NB4 (cell line): ENCODE measurements around the gene AMFR.

Experiments
- MAX ChIP-seq: IDR thresholded peaks from 2 replicates; pipeline ENCODE4 v1.6.1; 2011; ENCODE audit warnings: low read depth, low read length
- MYC ChIP-seq: IDR thresholded peaks from 2 replicates; pipeline ENCODE4 v1.6.1; 2011; ENCODE audit warnings: low read depth, low read length
- POLR2A ChIP-seq: IDR thresholded peaks from 2 replicates; pipeline ENCODE4 v1.6.1; 2011; ENCODE audit warnings: mild to moderate bottlenecking; ENCODE audit not compliant: insufficient read length; ENCODE audit errors: extremely low read depth
- TF ChIP-seq, protein P1 (sequence below): IDR thresholded peaks from one replicate; pipeline ENCODE4 v1.5.1; 2012; ENCODE audit warnings: low read depth, low read length

DNA sequence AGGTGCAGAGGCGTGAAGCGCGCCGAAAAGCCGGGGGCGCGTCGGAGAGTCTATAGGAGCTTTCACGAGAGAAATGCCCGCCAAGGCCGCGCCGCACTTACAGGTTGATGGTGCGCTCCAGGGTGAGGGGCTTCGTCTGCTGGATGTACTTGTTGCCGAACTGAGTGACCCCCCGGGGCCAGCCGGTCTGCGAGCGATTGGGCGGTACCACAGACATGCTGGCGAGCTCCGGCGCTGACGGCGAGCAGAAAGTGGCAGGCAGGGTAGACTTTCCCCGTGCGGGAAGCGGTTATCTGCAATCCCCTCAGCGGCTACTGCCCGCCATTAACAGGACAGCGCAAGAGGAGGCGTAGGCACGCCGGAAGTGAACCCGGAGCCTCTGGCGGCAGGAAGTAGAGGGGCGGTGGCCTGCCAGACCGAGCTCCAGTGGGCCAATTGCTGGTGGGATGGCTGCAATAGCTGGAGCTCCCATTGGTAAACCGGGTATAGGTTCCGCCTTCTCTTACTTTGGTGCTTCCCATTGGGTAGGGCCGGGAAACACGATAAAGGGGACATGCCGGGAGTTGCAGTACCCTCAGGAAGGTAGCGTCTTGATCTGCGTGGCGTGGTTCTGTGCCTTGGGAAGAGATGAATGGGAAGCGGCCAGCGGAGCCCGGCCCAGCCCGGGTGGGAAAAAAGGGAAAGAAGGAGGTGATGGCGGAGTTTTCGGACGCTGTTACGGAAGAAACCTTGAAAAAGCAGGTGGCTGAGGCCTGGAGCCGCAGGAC lies 25.8 kb upstream of the AMFR start, which contains the start of the genes NUDT21 and OGFOD1:
- TF ChIP-seq MYC (peak; percentile 63), POLR2A (peak; percentile 74), MAX (no peak)
- TF ChIP-seq, protein P1, sequence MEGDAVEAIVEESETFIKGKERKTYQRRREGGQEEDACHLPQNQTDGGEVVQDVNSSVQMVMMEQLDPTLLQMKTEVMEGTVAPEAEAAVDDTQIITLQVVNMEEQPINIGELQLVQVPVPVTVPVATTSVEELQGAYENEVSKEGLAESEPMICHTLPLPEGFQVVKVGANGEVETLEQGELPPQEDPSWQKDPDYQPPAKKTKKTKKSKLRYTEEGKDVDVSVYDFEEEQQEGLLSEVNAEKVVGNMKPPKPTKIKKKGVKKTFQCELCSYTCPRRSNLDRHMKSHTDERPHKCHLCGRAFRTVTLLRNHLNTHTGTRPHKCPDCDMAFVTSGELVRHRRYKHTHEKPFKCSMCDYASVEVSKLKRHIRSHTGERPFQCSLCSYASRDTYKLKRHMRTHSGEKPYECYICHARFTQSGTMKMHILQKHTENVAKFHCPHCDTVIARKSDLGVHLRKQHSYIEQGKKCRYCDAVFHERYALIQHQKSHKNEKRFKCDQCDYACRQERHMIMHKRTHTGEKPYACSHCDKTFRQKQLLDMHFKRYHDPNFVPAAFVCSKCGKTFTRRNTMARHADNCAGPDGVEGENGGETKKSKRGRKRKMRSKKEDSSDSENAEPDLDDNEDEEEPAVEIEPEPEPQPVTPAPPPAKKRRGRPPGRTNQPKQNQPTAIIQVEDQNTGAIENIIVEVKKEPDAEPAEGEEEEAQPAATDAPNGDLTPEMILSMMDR: no peak
